ENCODE data around the gene LRRC9.

The LRRC9 gene

GRCh38 chr14:59997966-59998365 lies 78.0 kb downstream of the LRRC9 start:
- Histone ChIP-seq H3K79me2 (ENCODE audit: control insufficient read depth, low read length) (no peaks in the 10 kb centered on the region), H4K20me1 (ENCODE audit: control insufficient read depth, insufficient read depth, low read depth, low read length) (no peaks in the 10 kb centered on the region), H3K9me3 (ENCODE audit: control insufficient read depth, insufficient read depth, low read length) (no peaks in the 10 kb centered on the region), H3K36me3 (ENCODE audit: control insufficient read depth, low read length) (no peaks in the 10 kb centered on the region), H3K27me3 (ENCODE audit: control insufficient read depth, low read length) (no peaks in the 10 kb centered on the region), H3K4me3 (ENCODE audit: low read length) (no peak overlapping the region), H3K9me2 (replicated peaks; ENCODE audit: control insufficient read depth, low read length) (no peaks in the 10 kb centered on the region), H3F3A (ENCODE audit: control insufficient read depth, insufficient read depth) (no peaks in the 10 kb centered on the region), H3K4me1 (ENCODE audit: control insufficient read depth, low read length) (no peaks in the 10 kb centered on the region), H3K4me2 (ENCODE audit: low read length) (no peak overlapping the region), H3K27ac (ENCODE audit: low read depth, low read length) (no peak overlapping the region)
- TF ChIP-seq CTCF (IDR thresholded peaks at IDR 0.05; ENCODE audit: low read depth, low read length, poor library complexity, severe bottlenecking) (no peak), EZH2phosphoT487 (IDR thresholded peaks at IDR 0.05; ENCODE audit: borderline replicate concordance, low read length) (no peak)

- H3K27me3 ChIP-seq (ENCODE audit: control insufficient read depth, low read length): no peaks in the 10 kb centered on the region
- H3K9me3 ChIP-seq (ENCODE audit: control insufficient read depth, insufficient read depth, low read length): no peaks in the 10 kb centered on the region
- H3F3A ChIP-seq (ENCODE audit: control insufficient read depth, insufficient read depth): no peaks in the 10 kb centered on the region
- no peaks in the 10 kb centered on the region for H3K4me1 ChIP-seq (ENCODE audit: control insufficient read depth, low read length)
- H3K4me3 ChIP-seq (ENCODE audit: low read length): no peak overlapping the region
- H3K36me3 ChIP-seq (ENCODE audit: control insufficient read depth, low read length): no peaks in the 10 kb centered on the region
- H4K20me1 ChIP-seq (ENCODE audit: control insufficient read depth, insufficient read depth, low read depth, low read length): no peaks in the 10 kb centered on the region
- TF ChIP-seq CTCF (IDR thresholded peaks at IDR 0.05; ENCODE audit: low read depth, low read length, poor library complexity, severe bottlenecking): no peak
- no peak for TF ChIP-seq EZH2phosphoT487 (IDR thresholded peaks at IDR 0.05; ENCODE audit: borderline replicate concordance, low read length)
- H3K9me2 ChIP-seq (replicated peaks; ENCODE audit: control insufficient read depth, low read length): no peaks in the 10 kb centered on the region
- no peak overlapping the region for H3K27ac ChIP-seq (ENCODE audit: low read depth, low read length)
- no peak overlapping the region for H3K4me2 ChIP-seq (ENCODE audit: low read length)
- no peaks in the 10 kb centered on the region for H3K79me2 ChIP-seq (ENCODE audit: control insufficient read depth, low read length)
Measured at GRCh38 chr14:59998564-59998963, 78.6 kb downstream of the LRRC9 start.

- H3K4me1 ChIP-seq (ENCODE audit: control insufficient read depth, low read length): no peaks in the 10 kb centered on the region
- no peak overlapping the region for H3K27ac ChIP-seq (ENCODE audit: low read depth, low read length)
- no peaks in the 10 kb centered on the region for H3K79me2 ChIP-seq (ENCODE audit: control insufficient read depth, low read length)
- no peak overlapping the region for H3K4me3 ChIP-seq (ENCODE audit: low read length)
- H3K27me3 ChIP-seq (ENCODE audit: control insufficient read depth, low read length): no peaks in the 10 kb centered on the region
- no peak overlapping the region for H3K4me2 ChIP-seq (ENCODE audit: low read length)
- H3K36me3 ChIP-seq (ENCODE audit: control insufficient read depth, low read length): no peaks in the 10 kb centered on the region
- no peaks in the 10 kb centered on the region for H3F3A ChIP-seq (ENCODE audit: control insufficient read depth, insufficient read depth)
- TF ChIP-seq CTCF (IDR thresholded peaks at IDR 0.05; ENCODE audit: low read depth, low read length, poor library complexity, severe bottlenecking): no peak
- TF ChIP-seq EZH2phosphoT487 (IDR thresholded peaks at IDR 0.05; ENCODE audit: borderline replicate concordance, low read length): no peak
- no peaks in the 10 kb centered on the region for H3K9me3 ChIP-seq (ENCODE audit: control insufficient read depth, insufficient read depth, low read length)
- no peaks in the 10 kb centered on the region for H3K9me2 ChIP-seq (replicated peaks; ENCODE audit: control insufficient read depth, low read length)
- no peaks in the 10 kb centered on the region for H4K20me1 ChIP-seq (ENCODE audit: control insufficient read depth, insufficient read depth, low read depth, low read length)
Measured at GRCh38 chr14:60002819-60003492, 83.0 kb downstream of the LRRC9 start.
